ENCODE data around the gene MBIP.

MBIP gene

DNA sequence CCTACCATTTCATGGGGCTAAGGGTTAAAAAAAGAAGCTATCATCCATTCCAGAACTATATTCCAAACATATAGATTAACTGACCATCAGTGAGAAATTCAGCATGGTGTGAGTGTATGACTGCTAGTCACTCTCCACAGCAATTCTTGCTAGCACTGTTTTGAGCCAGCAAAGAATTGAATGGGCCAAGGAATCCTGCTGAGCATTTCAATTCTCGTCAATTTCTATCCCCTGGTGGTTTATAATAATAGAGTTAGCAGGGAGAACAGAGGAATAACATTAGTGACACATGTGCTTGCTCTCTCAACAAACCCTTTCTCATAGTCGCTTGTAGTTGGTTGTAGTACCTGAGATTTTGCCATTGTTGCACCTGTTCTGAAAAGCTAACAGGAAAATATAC, 7.2 kb downstream of the MBIP start:
- DNase-seq (ENCODE audit: low read depth in 2 of 2): no peak

GRCh38 chr14:36306836-36307235, 13.6 kb downstream of the MBIP start:
- DNase-seq (ENCODE audit: low read depth in 2 of 2): no peak

DNA sequence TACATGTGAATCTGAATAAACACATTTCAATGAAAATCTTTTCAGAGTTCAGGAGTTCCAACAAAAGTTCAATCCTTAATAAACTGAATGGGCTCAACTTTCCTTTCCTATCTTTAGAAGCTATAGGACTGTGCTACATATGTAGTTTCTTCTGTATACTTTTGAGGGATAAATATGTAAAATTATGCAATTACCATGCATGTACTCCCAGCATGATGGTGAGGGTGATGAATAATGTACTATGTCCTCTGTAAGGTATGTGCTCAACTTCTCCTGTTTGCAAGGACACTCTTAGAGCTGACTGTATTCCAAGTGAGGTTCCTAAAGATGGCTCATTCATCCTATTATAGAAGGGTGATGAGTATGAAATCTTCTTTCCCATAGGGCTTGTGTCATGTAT, 15.5 kb downstream of the MBIP start:
- DNase-seq (ENCODE audit: low read depth in 2 of 2): no peak

GRCh38 chr14:36303960-36304359, 16.5 kb downstream of the MBIP start:
- DNase-seq (ENCODE audit: low read depth in 2 of 2): no peak

DNA sequence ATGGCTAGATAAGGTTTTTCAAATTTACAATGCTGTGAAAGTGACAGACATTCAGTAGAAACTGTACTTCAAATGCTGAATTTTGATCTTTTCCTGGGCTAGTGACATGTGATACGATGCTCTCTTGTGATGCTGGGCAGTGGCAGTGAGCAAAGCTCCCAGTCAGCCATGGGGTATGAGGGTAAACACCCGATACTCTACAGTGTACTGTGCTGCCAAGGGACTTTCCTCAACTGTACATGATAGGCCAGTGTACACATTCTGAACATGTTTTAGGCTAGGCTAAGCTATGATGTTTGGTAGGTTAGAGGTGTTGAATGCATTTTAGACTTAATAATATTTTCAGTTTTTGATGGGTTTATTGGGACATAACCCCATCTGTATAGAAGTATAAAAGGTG, 17.6 kb downstream of the MBIP start:
- no peak for DNase-seq (ENCODE audit: low read depth in 2 of 2)

DNA sequence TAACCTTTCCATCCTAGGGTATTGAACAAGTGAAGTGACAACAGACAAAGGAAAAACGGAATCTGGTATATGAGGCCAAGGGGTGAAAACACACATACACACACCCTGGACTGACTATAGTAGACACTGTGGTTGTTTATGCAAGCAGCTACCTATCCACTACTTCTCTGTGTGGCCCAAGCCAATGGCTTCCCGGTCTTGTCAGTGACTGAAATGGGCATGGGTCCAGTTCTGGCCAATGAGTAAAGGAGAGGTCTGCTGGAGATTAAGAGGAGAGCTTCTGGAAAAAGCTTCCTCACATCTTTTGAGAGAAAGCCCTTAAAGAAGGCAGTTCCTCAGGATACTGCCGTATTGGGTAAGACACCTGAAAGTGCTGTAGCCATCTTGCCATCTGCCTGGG, 19.3 kb downstream of the MBIP start:
- DNase-seq (ENCODE audit: low read depth in 2 of 2): no peak

GRCh38 chr14:36300337-36300736, 20.1 kb downstream of the MBIP start:
- no peak for DNase-seq (ENCODE audit: low read depth in 2 of 2)

DNA sequence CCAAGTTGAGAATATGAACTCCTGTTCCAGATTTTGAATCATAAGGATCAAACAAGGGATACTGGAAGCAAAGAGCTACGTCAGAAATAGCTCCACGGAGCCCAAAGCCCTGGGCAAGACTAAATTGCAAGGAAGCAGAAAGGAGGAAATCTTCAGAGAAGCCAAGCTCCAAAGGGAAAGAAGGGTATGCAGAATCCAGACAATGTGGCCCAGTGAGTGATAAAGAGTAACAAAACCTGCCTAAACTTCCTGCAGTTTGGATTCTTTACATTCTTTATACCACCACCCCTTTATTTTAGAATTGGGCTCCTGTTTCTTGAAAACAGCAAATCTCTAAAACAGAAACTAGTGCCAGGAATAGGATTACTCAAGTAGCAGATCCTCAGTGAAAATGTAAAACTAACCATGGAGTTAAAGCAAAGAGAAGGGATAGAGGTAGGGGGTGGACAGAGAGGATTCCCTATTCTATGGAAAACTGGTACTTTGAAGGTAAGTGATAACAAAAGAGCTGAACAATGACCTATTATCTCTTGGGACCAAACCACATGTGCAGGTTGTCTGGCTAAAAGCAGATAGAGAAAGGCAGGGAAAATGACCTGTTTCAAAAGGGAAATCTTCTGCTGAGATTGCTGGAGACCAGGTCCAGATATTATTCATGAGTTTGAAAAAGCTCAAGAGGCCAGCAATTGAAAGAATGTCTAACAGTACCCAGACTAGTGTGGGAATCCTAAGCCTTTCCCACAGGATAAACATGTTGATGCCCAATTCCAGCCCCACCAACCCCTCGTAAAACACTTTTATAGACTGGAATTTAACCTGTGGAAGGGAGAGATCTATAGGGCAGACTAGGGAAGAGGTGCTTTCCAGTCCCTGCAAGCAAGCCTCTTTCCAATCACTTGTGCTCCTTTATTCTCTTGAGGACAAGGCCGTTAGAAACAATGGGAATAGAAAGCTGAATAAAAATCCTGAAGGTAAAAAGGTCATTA, 24.5 kb downstream of the MBIP start:
- DNase-seq (ENCODE audit: low read depth in 2 of 2): no peak

DNA sequence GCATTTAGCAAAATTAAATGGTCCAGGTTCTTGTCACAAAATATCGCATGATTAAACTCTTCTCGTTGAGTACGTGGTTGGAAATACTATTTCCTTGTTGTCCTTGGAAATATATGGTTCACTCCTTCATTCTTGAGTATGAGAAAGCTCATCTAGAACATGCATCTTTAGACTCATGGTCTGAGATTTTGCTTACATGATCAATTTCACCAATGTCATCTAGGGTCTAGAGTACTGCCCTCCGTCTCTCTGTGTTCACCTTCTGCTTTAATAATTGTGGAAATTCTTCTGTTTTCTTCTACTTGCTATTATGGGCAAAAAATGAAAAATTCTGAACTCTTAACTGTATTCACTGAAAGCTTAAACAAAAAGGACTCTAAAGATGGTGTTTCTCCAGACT, 25.9 kb downstream of the MBIP start:
- DNase-seq (ENCODE audit: low read depth in 2 of 2): no peak

- no peak for DNase-seq (ENCODE audit: low read depth in 2 of 2)
These were observed 26.6 kb downstream of the MBIP start for GRCh38 chr14:36293824-36294223.

DNA sequence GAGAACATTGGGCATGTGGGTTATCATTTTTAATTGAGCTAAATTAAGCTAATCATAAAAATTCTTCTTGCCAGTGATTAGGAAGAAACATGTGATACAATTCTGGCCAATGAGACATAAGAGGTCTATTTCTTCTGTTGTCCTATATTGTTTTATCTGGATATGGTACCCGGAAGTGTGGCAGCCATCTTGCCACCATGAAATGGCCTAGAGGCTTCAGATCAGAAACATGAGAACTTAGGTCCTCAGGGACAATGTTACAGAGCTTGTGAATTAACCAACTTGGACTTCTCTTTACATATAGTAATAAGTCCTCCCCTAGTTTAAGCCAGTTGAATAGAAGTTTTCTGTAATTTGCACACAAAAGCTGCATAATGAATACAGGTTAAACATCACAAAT, 30.5 kb downstream of the MBIP start:
- no peak for DNase-seq (ENCODE audit: low read depth in 2 of 2)

- no peak for DNase-seq (ENCODE audit: low read depth in 2 of 2)
These were observed 31.9 kb downstream of the MBIP start for GRCh38 chr14:36288496-36288895.

DNA sequence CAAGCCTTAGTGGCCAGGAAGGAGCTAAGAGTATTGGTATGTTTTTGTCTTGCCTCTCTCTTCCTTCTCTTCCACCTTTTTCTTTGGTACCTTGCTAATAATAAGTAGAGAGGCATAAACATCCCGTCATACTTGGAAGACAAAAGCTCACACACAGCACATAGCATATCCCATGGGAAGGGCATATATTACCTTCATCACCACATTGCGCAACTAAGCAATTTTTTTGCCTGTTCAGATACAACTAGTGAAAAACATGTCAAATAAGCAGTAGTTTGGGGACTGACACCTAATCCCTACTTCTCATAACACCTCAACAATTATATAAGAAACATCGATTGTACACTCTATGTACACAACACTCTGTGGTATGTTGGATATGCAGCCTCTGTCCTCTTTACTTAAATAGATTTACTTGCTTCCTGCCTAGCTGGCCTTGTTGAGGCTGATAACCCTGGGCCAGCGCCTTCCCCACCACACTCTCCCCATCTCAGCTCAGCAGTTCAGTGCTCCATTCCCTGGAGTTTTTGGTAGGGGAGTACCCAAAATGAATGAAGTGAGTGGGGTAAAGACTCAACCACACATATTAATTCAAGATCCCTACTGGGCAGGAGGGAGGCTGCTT, 35.4 kb downstream of the MBIP start:
- DNase-seq (ENCODE audit: low read depth in 2 of 2): no peak

GRCh38 chr14:36281309-36281708, 39.1 kb downstream of the MBIP start:
- DNase-seq (ENCODE audit: low read depth in 2 of 2): no peak

GRCh38 chr14:36279306-36280190, 40.9 kb downstream of the MBIP start:
- no peak for DNase-seq (ENCODE audit: low read depth in 2 of 2)

DNA sequence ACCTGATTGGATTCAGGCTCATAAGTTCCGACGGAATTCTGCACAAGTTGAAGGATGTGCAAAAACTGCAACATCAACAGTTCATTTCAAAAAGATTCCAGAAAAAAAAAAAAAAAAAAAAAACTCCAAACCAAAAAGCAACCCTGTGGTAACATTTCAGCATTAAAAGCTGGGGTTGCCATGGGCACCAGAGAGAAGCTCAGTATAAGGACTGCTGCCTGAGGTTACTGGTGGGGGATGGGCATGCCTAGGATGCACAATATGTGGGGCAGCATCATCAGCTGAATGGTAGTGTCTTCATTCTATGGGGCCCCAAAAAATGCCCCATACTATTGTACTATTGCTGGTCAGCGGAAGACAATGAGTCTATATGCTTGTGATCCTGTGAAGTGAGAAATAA, 44.7 kb downstream of the MBIP start:
- no peak for DNase-seq (ENCODE audit: low read depth in 2 of 2)

GRCh38 chr14:36271939-36272907, 48.2 kb downstream of the MBIP start:
- DNase-seq (ENCODE audit: low read depth in 2 of 2): no peak

GRCh38 chr14:36271222-36271621, 49.2 kb downstream of the MBIP start:
- DNase-seq (ENCODE audit: low read depth in 2 of 2): no peak

- no peak for DNase-seq (ENCODE audit: low read depth in 2 of 2)
These were observed 50.2 kb downstream of the MBIP start for GRCh38 chr14:36270191-36270590.

GRCh38 chr14:36268121-36268520, 52.3 kb downstream of the MBIP start:
- no peak for DNase-seq (ENCODE audit: low read depth in 2 of 2)

- DNase-seq (ENCODE audit: low read depth in 2 of 2): no peak
These were observed 55.8 kb downstream of the MBIP start for GRCh38 chr14:36264595-36264994.

Data from stimulated activated CD8-positive, alpha-beta memory T cell treated with anti-CD3 and anti-CD28 coated beads, Interleukin-15, amount 100 ng/mL, for 4 hours (primary cell).